T-helper 17 cell (primary cell): ENCODE results near the gene HPF1. TPM values are rescaled to one million over a fixed set of nuclear protein-coding genes. Genes with fewer than 3 reads are reported as not detected.
"Not testable (repeated sequence)": the region's sequence is repeated elsewhere in the genome, so short reads cannot be mapped to it uniquely, and the experiment has no call there.

Experiments used
- ATAC-seq: fragments of 150-1000 bp; cut with Tn5 transposase; 2 replicates; pipeline ENCODE4 v1.10.0; 2021; ENCODE audit warnings: mild to moderate bottlenecking, moderate library complexity
- DNase-seq, 3 donors: peaks; one replicate each; pipeline versions ENCODE4 v3.0.0 to v3.0.0-alpha.2; 2020 to 2021
- H3K9me3 ChIP-seq: one replicate; pipeline ENCODE4 v1.7.0; 2013; ENCODE audit warnings: low read length, mild to moderate bottlenecking; ENCODE audit not compliant: control insufficient read depth, poor library complexity, severe bottlenecking
- H3K27ac Mint-ChIP-seq: one replicate; pipeline ENCODE4 v1.8.0; 2022; ENCODE audit warnings: mild to moderate bottlenecking, moderate library complexity, mixed read lengths
- H3K27me3 Mint-ChIP-seq: one replicate; pipeline ENCODE4 v1.8.0; 2022; ENCODE audit warnings: mixed read lengths
- H3K36me3 Mint-ChIP-seq: one replicate; pipeline ENCODE4 v1.8.0; 2022; ENCODE audit warnings: low read depth, mixed read lengths
- H3K4me1 Mint-ChIP-seq: one replicate; pipeline ENCODE4 v1.8.0; 2022; ENCODE audit warnings: mild to moderate bottlenecking, mixed read lengths
- H3K4me3 Mint-ChIP-seq: one replicate; pipeline ENCODE4 v1.8.0; 2022; ENCODE audit warnings: mild to moderate bottlenecking, moderate library complexity, mixed read lengths
- total RNA-seq, 4 donors: library from RNA in 2 of 4; stranded (reverse) in 2 of 4; gene quantifications; one replicate each; pipeline ENCODE4 v1.2.3 and lab custom pipeline; 2022 to 2026

HPF1 gene
- total RNA-seq, 2 donors from 2014 or later: 7.8 to 10.4 TPM

DNA sequence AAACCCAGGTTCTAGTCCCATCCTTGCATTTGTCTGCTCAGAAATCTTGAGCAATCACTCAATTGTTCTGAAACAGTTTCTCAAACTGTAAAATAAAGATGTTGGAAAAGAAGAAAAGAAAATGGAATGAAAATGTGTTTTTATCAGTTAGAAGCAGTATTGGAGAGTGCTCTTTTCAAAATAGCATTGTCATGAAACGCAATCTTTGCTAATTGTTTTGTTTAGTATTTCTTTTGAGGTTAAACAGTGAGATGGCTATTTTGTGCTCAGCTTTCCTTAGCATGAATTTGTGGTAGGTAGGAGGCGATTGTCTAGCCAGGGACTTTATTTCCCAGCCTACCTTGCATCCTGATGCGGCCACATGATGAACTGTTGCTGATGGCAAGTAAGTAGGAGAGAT is 10.6 kb upstream of the HPF1 start:
- DNase-seq (no peak), ATAC-seq (no peak)
- no peaks in the 10 kb centered on the region for H3K9me3 ChIP-seq
- H3K27me3 Mint-ChIP-seq: peaks cover 23% of the 10 kb centered on the region
- H3K27ac Mint-ChIP-seq: no peak overlapping the region
- H3K36me3 Mint-ChIP-seq: peaks cover 2% of the 10 kb centered on the region
- peaks cover 2% of the 10 kb centered on the region for H3K4me1 Mint-ChIP-seq
- no peak overlapping the region for H3K4me3 Mint-ChIP-seq

DNA sequence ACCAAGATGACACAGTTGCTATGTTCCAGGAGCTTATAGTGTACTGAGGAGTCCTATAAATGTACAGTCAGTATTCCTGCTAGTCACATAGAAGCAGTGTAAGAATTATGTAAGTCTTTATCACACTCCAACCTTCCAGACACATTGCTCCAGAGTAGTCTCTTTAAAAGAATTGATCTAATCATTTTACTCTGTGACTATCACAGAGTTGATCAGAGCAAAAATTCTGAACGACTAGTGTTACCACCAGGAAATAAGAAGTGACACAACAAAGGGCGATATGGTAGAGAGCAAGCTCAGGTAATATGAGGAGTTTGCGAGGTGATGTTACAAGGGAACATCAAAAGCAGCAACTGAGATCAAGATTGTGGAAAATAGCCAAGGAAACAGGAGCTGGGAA is 9.0 kb upstream of the HPF1 start:
- Mint-ChIP-seq H3K36me3 (no peaks in the 10 kb centered on the region), H3K27ac (no peak overlapping the region), H3K4me3 (no peak overlapping the region), H3K27me3 (peaks cover 14% of the 10 kb centered on the region), H3K4me1 (peaks cover 2% of the 10 kb centered on the region)
- ATAC-seq (no peak), DNase-seq (no peak)
- no peaks in the 10 kb centered on the region for H3K9me3 ChIP-seq

DNA sequence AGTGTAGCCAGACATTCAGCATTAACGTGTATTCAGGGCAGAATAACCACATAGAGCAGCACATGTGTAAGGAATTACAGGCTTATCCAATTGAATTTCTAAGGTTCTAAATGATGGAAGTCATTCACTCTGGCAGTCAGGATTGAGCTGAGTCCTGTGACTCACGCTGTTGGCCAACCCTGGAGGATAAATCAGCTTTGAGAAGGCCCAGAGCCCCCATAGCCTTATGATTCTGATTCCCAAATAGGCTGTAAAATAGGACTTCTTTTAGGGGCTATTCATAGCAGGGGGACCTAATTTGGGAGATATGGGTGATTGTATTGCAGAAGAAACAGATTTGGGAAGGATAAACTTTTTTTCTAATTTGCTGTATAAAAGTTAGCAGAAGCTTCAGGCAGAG is 8.1 kb upstream of the HPF1 start:
- Mint-ChIP-seq H3K27me3 (peaks cover 10% of the 10 kb centered on the region), H3K4me1 (peaks cover 2% of the 10 kb centered on the region), H3K27ac (no peak overlapping the region), H3K4me3 (no peak overlapping the region), H3K36me3 (no peaks in the 10 kb centered on the region)
- DNase-seq: no peak
- H3K9me3 ChIP-seq: no peaks in the 10 kb centered on the region
- no peak for ATAC-seq

GRCh38 chr4:169761846-169762245 is 4.1 kb upstream of the HPF1 start:
- H3K4me1 Mint-ChIP-seq: peaks cover 11% of the 10 kb centered on the region
- ATAC-seq: no peak
- H3K4me3 Mint-ChIP-seq: no peak overlapping the region

DNA sequence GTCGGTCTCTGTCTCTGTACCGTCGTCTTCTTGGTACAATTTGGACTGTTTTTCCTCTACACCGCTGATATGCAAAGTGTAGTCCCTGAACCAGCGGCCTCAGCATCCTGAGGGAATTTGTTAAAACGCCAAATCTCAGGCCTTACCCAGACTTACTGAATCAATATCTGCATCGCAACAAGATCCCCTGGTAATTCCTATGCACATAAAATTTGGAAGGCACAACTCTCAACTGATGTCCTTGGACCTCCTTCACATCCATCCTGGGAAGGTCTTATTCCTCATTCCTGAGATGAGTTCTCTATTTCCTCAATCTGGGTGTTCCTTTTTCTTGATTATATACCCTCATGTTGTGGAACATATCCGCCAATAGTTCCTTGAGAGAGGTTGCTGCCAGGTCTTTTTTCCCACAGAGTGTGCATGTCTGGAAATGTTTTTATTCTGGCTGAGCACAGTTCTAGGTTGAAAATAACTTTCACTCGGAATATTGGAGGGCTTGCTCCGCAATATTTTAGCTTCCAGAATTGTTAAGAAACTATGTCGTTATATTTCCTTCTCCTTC is 738 bp upstream of the HPF1 start:
- DNase-seq (no peak), ATAC-seq (no peak)
- Mint-ChIP-seq H3K4me3 (peak overlapping the region; percentile 97), H3K36me3 (no peaks in the 10 kb centered on the region), H3K4me1 (peaks cover 27% of the 10 kb centered on the region), H3K27me3 (no peaks in the 10 kb centered on the region), H3K27ac (peak overlapping the region; percentile 92)
- no peaks in the 10 kb centered on the region for H3K9me3 ChIP-seq

More at GRCh38 chr4:169761846-169762245, 4.1 kb upstream of the HPF1 start:
- H3K9me3 ChIP-seq: no peaks in the 10 kb centered on the region
- Mint-ChIP-seq H3K27me3 (peaks cover 8% of the 10 kb centered on the region), H3K27ac (peak overlapping the region; percentile 49), H3K36me3 (no peaks in the 10 kb centered on the region)
- no peak for DNase-seq

DNA sequence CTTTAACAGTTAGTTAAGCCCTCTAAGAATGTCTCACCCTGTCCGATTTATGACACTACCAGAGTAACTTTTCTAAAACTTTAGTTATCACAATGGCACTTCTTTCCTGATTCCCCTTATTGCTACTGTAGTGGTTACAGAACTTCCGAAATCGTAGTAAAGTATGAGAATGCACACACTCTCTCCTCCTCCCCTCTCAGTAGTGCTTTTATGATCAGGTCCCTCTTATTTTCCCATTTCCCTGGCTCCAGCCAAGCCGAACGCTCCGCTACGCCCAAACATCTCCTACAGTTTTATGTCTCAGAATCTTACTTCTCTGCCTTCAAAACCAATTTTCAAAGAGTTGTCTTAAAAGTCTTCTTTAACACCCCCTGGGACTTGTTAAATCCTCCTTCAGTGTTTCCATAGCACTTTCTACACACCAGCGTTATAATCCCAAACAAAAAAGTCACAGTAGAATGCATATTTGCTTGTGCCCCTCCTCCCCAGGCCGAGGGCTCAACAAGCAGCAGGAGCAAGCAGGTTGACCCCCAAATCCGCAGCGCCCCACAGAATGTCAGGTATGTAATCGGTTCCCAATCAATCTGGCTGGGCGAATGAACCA is 671 bp downstream of the HPF1 start:
- Mint-ChIP-seq H3K27me3 (no peaks in the 10 kb centered on the region), H3K27ac (peak overlapping the region; percentile 92), H3K36me3 (no peaks in the 10 kb centered on the region), H3K4me1 (peaks cover 27% of the 10 kb centered on the region), H3K4me3 (peak overlapping the region; percentile 97)
- H3K9me3 ChIP-seq: no peaks in the 10 kb centered on the region
- ATAC-seq (peak; percentile 8), DNase-seq (no peak)

GRCh38 chr4:169745291-169745690 is 12.5 kb downstream of the HPF1 start:
- DNase-seq (no peak), ATAC-seq (no peak)
- Mint-ChIP-seq H3K27ac (no peak overlapping the region), H3K4me1 (peaks cover 9% of the 10 kb centered on the region), H3K4me3 (no peak overlapping the region), H3K36me3 (peaks cover 11% of the 10 kb centered on the region), H3K27me3 (no peaks in the 10 kb centered on the region)
- H3K9me3 ChIP-seq: no peaks in the 10 kb centered on the region

DNA sequence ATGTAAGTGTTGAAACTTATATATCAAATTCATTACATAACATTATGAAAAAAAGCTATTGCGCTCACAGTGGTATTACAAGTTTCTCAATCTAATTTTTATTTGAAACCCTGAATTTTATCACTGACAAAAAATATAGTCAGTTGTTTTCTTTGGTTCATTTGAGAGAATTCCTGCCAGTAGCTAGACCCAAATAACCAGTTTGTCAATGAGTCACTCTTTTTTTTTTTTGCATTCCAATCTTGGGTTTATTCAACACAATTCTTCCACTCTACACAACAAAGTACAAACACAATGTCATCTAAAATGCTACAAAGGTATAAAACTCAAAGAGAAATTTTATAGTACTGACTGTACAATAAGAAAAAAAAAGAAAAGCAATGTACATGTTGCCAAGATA is 13.1 kb downstream of the HPF1 start:
- peaks cover 4% of the 10 kb centered on the region for H3K4me1 Mint-ChIP-seq
- no peaks in the 10 kb centered on the region for H3K9me3 ChIP-seq
- ATAC-seq: no peak
- no peaks in the 10 kb centered on the region for H3K27me3 Mint-ChIP-seq
- peaks cover 12% of the 10 kb centered on the region for H3K36me3 Mint-ChIP-seq
- H3K27ac Mint-ChIP-seq: no peak overlapping the region
- DNase-seq: no peak
- no peak overlapping the region for H3K4me3 Mint-ChIP-seq

DNA sequence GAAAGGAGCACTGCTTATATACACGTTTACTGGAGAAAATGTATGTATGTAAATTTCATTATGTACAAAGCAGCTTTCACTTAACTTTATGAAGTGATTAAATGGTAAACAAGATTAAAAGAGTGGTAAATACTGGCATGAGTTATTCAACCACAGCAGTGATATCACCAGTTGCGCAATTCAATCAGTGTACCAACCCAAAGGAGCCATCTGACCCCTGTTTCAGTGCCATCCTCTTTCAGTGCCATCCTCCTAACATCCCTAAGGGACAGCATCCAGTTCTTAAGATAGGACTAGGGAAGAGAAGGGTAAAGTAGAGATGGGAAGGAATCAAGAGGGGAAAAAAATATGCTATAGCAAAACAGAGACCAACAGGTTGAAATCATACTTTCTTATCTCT is 16.2 kb downstream of the HPF1 start:
- Mint-ChIP-seq H3K27ac (no peak overlapping the region), H3K36me3 (peaks cover 15% of the 10 kb centered on the region), H3K27me3 (no peaks in the 10 kb centered on the region), H3K4me3 (no peak overlapping the region), H3K4me1 (peaks cover 4% of the 10 kb centered on the region)
- no peak for DNase-seq
- no peaks in the 10 kb centered on the region for H3K9me3 ChIP-seq
- no peak for ATAC-seq

GRCh38 chr4:169738604-169739003 is 19.1 kb downstream of the HPF1 start:
- not testable (repeated sequence) for H3K36me3 Mint-ChIP-seq, DNase-seq, H3K4me1 Mint-ChIP-seq, H3K27ac Mint-ChIP-seq, H3K4me3 Mint-ChIP-seq, ATAC-seq, H3K9me3 ChIP-seq, H3K27me3 Mint-ChIP-seq

GRCh38 chr4:169730564-169730963 is 27.2 kb downstream of the HPF1 start:
- peaks cover 1% of the 10 kb centered on the region for H3K4me1 Mint-ChIP-seq
- ATAC-seq (no peak), DNase-seq (no peak)
- H3K36me3 Mint-ChIP-seq: peaks cover 2% of the 10 kb centered on the region
- no peak overlapping the region for H3K4me3 Mint-ChIP-seq
- no peaks in the 10 kb centered on the region for H3K27me3 Mint-ChIP-seq
- peak overlapping the region; percentile 11 for H3K27ac Mint-ChIP-seq
- H3K9me3 ChIP-seq: no peaks in the 10 kb centered on the region

- Mint-ChIP-seq H3K27ac (peak overlapping the region; percentile 59), H3K4me1 (no peaks in the 10 kb centered on the region), H3K36me3 (peaks cover 2% of the 10 kb centered on the region), H3K27me3 (no peaks in the 10 kb centered on the region), H3K4me3 (no peak overlapping the region)
- DNase-seq (no peak), ATAC-seq (no peak)
- H3K9me3 ChIP-seq: no peaks in the 10 kb centered on the region
Observed at GRCh38 chr4:169727616-169728015, 30.1 kb downstream of the HPF1 start.

GRCh38 chr4:169724260-169724659 is 33.5 kb downstream of the HPF1 start:
- peaks cover 4% of the 10 kb centered on the region for H3K4me1 Mint-ChIP-seq
- H3K27ac Mint-ChIP-seq: no peak overlapping the region
- no peak overlapping the region for H3K4me3 Mint-ChIP-seq
- no peak for DNase-seq
- no peaks in the 10 kb centered on the region for H3K36me3 Mint-ChIP-seq
- H3K9me3 ChIP-seq: no peaks in the 10 kb centered on the region
- H3K27me3 Mint-ChIP-seq: no peaks in the 10 kb centered on the region
- ATAC-seq: no peak
